ENCODE results near the gene PTPRT.

PTPRT gene

DNA sequence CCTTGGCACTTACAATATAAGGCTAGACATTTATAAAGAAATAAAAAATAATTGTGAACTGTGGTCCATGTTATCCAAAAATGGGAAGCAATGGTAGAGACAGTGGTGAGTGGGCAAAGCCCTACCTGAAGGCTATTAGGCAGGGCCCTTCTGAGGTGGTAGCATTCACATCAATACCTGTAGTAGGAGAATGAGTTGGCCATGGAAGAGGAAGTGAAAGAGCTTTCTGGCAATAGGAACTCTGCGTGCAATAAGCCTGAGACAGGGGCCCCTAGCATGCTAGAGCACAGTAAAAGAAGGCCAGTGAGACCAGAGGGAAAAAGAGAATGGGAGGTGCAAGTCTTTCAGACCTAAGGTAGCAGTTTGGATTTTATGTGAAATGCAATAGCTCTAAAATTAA, 754.5 kb downstream of the PTPRT start:
- no peak for DNase-seq

DNA sequence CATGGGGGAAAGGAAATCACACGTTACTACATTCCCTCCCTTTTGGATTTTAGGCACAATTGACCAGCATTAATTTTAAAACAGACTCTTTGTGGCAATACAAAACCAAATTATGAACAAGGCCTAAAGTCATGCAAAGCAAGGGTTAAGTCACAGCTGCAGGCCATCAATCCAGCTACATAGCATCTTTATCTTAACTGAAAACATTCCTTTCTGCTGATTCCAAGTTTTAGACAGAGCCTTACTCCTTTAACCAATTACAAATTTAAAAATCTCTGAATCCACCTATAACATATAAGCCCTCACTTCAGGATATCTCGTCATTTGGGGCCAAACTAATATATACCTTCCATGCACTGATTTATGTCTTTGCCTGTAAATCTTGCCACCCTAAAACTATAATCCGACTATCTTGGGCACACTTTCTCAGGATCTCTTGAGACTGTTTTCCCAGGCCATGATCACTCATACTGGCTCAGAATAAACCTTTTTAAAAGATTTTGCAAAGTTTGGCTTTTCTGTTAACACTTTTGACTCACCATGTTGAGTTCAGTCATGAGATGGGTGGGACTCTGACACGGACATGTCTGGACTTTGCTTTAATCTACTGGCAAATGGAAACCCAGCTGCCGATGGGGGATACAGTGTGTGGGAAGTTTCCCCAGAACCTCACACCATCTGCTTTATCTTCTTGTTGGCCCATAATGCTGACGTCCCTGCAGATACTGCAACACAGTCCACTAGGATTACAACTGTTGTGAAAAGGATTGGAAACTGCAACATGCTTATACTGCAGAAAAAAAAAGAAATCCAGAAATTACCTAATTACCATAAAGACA, 757.0 kb downstream of the PTPRT start:
- no peak for DNase-seq

DNA sequence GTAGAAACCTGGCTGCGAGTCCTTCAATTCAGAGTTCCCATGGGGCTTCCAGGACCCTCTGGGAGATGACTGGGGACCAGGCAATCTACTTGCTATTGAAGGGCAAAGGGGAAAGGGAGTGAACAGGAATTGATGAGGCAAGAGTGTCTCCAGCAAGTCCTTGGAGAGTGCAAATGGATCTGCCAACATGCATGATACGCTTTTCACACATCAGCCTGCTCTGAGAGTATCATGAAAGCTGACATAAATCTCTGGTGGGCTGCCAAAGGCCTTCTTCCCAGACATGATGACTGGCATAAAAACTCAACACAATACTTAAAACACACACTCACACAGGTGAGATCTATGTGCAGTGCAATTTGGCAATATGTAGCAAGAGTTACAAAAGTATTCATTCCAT, 759.1 kb downstream of the PTPRT start:
- DNase-seq = no peak

DNA sequence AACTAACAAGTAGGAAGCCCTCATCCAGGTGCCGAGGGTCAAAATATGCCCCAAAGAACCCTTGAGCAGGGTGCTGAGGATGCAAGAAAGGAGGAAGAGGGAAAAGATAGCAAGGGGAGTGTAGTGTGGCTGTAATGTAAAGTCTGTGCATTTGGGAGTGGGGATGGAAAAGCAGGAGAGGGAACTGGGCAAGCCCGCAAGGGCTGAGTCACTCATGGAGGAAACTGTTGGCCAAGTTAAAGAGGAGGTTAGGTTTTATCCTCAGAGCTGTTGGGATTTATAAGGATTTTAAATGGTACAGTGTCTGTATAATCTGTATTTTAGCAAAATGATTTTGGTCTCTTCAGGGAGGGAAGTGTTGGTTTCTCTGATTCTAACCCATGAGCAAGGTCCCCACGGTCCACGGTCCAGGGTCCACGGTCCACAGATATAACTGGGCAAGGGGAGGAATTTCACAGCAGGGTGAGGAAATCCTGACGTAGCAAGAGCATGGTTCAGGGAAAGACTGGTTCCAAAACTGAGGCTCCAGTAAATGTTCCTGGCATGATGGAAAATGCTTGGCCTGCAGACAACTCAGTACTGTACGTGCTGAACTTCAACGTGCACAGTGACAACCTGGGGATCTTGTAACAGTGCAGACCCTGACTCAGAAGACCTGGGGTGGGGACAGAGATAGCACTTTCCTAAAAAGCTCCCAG, 759.8 kb downstream of the PTPRT start:
- DNase-seq = no peak

DNA sequence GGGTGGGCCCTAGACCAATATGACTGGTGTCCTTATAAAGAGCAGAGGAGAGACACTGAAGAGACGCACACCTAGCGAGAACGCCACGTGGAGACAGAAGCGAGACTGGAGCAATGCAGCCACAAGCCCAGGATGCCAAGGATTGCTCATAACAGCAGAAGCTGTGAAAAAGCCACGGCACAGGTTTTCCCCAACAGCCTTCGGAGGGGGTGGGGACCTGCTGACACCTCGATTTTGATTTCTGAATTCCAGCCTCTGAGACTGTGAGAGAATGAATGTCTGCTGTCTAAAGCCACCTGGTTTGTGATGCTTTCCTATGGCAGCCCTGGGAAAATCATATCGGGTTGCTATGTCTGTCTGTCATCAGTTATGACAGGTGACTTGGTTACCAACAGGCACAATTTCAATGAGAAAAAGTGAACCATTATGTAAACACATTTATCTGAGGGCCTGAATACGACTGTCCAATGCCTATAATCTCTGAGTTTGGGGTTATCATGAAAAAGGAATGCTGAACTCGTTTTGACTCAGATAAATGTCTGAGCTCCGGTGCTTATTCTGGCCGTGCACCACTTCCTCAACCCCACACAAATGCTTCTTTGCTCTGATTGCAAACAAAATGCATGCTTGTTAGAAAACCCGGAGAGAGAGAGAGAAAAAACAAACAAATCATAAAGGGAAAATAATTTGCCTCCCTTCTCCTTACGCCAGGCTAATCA, 769.7 kb downstream of the PTPRT start:
- DNase-seq = no peak

DNA sequence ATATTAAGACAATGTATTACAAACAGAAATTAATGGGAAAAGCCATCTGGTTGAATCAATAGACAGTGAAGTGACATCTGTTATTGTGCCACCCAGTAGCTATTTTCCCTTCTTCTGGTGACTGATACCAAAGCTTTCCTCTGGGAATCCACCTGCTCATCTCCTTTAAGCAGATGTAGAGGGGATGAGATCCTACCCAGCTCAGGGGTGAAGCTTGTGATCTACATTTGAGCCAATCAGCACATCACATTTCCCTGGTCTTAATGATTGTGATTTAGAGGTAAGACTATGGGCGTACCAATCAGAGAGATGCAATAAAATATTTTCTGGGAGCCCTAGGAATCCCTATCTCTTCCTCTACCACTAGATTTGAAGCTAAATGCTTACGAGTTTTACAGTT, 782.9 kb downstream of the PTPRT start:
- no peak for DNase-seq

DNA sequence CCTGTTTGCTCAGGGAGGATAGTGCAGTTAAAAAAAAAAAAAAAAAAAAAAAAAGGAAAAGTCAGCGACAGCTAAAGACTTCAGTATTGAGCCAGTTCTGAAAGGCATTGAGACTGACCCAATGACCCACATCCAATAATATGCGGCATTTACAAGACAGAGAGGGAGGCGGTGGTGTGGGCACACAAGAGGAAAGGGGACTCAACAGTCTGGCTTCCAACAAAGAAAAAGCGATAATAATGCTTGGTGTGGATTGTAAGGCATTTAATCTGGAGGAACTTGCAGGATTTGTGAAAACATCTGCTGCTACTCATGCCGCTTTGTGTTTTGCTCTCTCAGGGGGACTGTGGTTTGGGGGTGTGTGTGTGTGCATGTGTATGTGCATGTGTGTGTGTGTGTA, 787.3 kb downstream of the PTPRT start:
- DNase-seq = no peak

DNA sequence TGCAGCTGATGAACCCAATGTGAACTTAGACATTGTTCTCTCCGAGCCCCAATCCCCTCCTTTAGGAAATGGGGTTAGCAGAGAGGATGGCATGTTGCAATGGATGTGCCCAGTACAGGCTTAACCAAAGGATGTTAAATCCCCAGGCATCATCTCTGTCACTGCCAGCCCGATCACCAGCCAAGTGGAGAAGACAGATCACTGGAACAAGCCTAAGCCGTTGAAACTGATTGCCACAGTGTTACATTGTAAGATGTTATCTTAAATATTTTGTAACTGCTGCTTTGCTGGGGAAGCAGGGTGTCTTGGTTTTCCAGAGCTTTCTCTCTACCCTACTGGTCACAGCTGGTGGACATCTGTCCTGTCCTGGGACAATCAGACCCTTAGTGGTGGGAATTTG, 788.1 kb downstream of the PTPRT start:
- no peak for DNase-seq

DNA sequence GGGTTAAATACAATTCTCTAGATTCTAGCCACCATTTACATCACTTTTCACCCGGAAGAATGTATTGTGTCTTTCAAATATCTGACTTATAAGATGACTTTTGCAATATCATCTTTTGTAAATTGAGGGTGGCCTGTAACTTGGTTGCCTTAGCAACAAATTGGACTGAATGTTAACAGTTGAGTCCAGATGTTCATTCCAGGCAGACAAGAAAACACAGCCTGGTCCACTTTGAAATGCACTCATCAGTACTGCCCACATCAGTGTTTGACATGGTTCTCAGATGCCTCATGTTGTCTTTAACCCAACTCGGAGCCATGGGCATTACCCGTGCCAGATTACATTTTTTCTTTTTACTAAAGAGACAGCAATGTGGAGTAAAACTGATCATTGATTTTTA, 789.9 kb downstream of the PTPRT start:
- DNase-seq = no peak

DNA sequence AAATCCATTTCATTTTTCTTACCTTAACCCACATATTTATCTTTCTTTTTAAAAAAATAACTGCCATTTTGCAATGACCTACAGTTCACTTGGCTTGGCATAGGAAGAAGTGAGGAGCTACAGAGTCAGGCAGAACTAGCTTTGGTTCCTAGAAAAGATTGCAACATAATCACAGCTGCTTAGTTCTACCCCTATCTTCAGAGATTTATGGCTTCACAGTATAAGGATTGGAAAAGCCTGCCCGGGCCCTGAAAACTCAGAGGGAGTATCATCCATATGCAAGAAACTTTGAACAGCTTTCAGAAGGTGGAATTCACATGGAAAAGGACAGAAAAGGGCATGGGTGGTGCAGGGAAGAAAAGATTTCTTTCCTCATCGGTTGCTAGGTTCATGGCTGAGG, 797.3 kb downstream of the PTPRT start:
- DNase-seq = no peak

DNA sequence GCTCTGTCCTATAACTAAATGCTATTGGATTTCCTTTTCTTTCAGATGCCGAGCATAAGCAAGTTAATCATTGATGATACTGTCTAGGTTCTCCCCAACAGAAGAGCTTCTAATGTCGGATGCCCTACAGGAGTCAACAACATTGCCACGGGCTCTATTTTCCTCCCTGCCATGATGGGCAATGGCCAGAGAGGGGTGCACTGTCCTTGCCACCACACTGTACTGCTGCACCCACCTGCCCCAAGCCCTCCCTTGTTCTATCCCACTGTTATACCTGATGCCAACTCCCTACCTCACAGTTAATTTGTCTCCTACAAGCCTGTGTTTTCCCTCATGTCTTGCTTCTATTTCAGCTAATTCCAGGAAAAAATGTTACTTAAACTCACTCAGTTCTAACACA, 797.9 kb downstream of the PTPRT start:
- no peak for DNase-seq

DNA sequence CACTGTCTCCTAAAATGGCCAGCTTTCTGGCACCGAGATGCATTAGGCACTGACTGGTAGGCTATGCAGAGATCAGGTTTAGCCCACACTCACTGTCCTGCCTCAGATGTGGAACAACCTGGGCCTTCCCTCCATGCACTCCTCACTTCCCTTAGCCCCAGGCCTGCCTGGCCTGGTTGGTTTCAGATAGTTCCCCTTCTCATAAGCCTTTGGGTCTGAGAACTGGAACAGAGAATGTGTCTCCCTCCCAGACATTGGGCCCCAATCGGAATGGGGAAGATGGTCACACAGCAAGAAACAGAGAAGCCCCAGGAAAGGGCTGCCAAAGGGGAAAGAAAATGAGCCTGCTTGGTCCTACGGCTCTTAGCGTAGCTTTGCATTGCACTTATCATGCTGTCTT, 809.4 kb downstream of the PTPRT start:
- no peak for DNase-seq

DNA sequence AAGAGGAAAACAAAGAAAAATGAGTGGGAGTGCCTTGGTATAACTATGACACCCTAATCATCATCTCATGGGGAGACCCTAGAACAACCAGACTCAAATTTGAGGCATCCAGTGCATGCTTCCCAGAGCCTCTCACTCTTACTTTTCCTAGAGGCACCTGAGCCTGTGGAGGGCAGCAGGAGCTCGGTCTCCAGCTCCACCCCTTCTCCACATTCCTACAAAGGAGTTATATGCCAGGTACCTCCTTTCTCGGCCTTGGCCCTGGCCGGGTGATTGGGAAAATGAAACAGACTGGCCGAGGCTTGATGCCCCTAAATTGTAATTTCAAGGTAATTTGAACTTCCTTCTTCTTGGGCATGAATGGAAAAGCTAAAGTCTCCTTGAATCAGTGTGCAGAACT, 810.3 kb downstream of the PTPRT start:
- no peak for DNase-seq

DNA sequence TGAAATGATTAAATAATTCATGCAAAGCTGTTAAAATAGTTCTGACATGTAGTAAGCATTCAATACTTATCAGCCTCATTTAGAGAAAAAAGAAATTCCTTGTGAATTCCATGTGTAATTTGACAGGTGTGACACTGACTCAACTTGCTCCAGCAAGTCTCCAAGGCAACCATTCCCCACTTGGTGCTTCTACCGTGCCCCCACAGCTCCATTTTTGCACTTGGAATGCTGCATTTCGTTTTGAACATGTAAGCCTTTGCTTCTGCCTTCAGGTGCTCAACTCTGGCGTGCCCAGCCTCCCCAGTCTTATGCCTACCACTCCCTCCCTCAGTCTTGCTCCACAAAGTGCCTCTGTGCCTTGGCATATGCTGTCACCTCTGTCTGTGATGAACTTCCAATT, 810.9 kb downstream of the PTPRT start:
- no peak for DNase-seq

DNA sequence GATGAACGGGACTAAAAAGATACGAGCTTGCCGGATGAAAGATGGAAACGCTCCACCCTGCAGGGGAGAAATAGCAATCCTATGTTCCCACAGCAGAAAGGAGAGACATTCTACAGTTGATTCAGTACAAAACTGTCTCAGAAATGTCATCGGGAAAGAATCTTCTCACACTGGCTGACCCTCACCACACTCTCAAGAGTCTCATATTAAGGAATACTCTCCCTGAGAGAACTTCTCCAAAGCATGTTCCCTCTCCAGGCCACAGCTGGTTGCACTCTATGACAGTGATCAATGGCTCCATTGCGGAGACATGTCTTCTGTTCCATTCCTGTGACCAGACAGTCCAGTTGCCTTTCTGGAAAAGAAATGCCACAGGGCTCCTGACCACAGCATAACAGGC, 813.6 kb downstream of the PTPRT start:
- no peak for DNase-seq

DNA sequence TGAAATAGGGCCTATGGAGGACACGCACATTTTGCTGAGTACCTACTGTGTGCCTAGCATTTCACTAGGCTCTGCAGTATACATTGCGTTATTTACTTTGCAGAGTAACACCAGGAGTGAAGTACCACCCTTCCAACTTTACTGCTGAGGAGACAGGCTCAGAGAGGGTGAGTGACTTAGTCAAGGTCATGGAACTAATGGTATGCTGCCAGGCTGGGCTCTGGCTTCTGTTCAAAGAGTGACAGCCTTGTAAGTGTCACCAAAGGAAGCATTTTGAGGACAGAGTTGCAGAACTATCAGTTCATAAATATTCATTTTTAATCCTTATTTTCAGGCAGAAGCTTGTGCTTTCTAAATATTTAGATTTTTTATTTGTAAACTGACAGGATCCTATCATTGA, 816.7 kb downstream of the PTPRT start:
- no peak for DNase-seq

DNA sequence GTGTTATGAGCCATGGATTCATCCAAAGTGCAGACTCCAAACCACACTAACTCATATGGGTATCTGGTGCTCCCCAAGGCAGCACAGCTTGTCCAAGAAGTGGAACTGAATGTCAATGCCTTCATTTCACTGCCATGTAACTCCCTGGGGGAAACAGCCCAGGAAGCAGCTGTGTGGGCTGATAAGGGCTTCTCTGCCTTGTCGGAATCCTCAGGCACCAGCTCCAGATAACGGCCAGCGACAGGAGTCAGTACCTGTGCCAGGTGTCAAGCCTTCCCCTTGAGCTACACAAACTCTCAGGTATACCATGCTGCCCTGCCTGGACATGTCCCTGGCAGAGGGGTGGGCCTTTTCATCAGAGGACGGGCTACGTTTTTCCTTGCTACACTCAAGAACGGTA, 819.6 kb downstream of the PTPRT start:
- DNase-seq = no peak

DNA sequence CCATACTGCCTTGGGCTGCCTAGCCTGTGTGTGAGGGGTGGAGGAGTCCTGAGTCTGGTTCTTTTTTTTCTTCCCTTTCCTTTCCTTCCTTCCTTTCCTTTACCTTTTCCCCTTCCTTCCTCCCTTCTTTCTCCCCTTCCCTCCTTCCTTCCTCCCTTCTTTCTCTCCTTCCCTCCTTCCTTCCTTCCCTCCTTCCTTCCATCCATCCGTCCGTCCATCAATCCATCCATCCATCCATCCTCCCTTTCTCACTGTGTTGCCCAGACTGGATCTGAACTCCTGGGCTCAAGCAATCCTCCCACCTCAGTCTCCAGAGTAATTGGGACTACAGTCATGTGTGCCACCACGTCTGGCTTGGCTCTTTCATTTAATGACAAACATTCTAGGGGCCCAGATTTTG, 820.8 kb downstream of the PTPRT start:
- DNase-seq = no peak

DNA sequence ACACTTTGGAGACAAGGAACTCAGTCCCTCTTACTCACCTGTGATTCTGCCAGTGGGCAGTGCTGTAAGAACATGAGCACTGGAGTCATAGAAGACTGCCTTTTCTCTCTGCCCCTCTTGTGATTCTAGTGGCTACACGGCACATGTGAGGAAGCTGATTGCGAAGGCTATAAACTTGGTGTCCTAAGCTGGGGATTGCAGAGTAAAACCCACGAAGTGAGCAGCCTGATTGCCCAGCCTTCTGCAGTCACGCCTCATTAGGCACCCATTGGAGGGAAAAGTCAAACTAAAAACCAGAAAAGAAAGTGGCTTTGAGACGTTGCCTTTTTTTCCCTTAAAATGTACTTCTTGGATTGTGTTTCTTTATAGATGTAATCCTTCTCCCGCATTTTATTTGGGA, 823.1 kb downstream of the PTPRT start:
- no peak for DNase-seq

DNA sequence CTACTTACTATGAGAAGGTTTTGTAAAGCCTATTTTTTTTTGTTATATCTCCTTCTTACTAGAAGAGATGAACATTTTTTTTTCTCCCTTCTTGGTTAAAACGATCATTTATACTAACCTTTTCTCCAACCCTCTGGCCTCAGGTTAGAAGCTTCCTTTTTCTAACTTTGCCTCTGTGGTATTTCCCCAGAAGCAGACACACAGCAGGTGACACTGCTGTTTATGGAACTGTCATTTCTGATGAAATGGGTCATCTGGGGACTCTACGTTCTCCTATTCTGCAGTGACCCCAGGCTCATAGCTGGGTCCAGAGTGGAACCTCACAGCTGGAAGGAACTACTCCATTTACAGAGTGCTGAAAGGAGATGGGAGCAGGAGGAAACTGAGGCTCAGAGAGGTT, 825.3 kb downstream of the PTPRT start:
- no peak for DNase-seq

DNA sequence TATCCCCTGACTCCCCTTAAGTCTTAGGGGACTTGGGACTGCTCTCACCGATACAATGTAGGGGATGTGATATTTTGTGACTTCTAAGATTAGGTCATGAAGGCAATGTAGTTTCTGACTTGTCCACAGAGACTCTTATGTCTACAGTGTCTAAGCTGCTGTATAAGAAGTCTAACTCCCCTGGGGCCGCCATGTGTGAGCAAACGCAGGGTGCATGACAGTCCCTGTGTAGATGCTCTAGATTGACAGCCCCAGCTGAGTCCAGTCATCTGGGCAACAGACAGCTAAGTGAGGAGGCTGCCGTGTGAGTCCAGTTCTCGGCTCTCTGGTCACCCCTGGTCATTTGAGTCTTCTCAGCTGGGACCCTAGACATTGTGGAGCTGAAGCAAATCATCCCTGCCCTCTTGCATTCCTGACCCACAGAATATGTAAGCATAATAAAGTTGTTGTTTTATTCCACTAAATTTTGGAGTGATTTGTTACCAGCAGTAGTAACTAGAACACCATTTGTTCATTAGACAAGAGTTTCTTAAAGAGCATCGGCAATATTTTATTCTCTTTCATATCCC, 828.2 kb downstream of the PTPRT start:
- DNase-seq = no peak

DNA sequence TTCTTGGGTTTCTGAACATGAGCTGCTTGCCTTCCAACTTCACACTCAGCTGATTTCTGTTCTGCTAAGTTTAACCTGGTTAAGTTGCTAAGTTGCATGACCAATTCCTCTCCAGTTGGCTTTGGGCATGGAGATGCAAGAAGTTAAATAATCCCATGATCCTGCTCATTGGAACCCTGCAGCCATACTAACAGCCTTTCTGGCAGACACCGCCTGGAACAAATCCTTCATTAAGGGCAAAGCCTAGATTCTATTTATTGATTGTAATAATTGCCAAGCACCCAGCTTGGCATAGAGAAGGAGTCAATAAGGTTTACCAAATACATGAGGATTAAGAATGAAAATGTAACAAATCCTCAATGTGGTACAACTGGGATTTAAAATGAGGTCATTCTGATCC, 829.1 kb downstream of the PTPRT start:
- DNase-seq = no peak

DNA sequence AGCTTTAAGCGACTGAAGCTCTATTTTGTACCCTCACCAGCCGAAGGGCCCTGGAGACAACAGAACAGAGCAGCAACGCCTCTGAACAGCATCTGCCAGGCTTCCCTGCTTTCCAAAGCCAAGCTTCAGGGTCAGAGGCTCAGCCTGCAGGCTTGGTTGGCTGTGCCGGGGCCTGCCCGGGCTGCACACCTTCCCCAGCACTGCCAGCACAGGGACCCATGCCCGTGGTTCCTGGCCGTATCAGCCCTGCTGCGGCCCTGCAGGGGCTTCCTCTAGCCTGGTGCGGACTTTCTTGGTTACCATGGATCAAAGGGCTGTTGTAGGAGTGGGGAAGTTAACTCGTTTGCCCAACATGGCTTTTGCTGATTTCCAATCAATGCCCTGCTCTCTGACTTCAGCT, 830.1 kb downstream of the PTPRT start:
- DNase-seq = no peak

DNA sequence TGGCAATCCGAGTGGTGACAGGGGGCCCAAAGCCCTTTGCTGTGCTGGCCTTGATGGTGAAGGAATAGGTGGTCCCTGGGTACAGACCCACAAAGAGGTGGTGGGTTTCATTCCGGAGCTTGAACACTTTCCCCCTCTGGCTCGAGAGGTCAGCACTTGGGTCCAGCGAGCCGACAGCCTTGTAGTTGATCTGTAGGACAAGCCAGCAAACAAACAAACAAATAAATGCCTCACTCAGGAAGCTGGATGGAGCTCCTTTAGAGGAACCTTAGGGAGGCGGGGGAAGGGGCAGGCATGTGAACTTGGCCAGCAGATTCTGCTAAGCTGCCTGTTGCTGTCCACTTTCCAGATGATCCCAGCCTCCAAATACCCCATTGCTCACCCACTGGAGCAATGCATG, 837.6 kb downstream of the PTPRT start:
- no peak for DNase-seq

Measured in Kasumi-1 (cell line).